AG04449 (cell line): ENCODE measurements around the gene FRMD3.

Source experiments
- CTCF ChIA-PET: fragments of 350-600 bp; formaldehyde crosslinking; extraction: SDS; loops from one replicate; lab custom pipeline; 2021; ENCODE audit warnings: antibody characterized with exemption; lab: Yijun Ruan, JAX
- POLR2A ChIA-PET: fragments of 400-600, 350-600 bp; formaldehyde crosslinking; extraction: SDS; loops from one replicate; lab custom pipeline; 2020; ENCODE audit warnings: antibody characterized with exemption, inconsistent platforms; lab: Yijun Ruan, JAX
- DNase-seq: peaks from one replicate; pipeline ENCODE4 v3.0.0-alpha.2; 2010; ENCODE audit warnings: low read depth, low spot score
- H3K4me3 ChIP-seq: 2 replicates; pipeline ENCODE4 v1.5.1; 2011; ENCODE audit warnings: low read depth, mild to moderate bottlenecking, control low read depth, low read length
- CTCF ChIP-seq: IDR thresholded peaks from one replicate; pipeline ENCODE4 v1.5.1; 2011; ENCODE audit warnings: mild to moderate bottlenecking, moderate library complexity, low read length, control low read depth, inconsistent platforms; ENCODE audit not compliant: insufficient read depth; ENCODE audit errors: missing control alignments

The FRMD3 gene

GRCh38 chr9:83538172-83538889 is at the start of gene FRMD3:
TSS of gene FRMD3 (minus strand) at chr9:83538401. CDS start at chr9:83538231, 170 bp downstream.
- peak; percentile 86 for TF ChIP-seq CTCF
- CTCF ChIA-PET = interaction anchor here (0.7 to 11.1 kb wide), 24 partner anchors 8 to 318 kb away, joined by 3 to 359 read pairs (median 4); partner anchors contain the start of gene IDNK
- DNase-seq = no peak
- POLR2A ChIA-PET = no interaction called here
- H3K4me3 ChIP-seq = peak within 1 kb of the TSS; percentile 66

GRCh38 chr9:83584995-83585394 is 46.8 kb upstream of the FRMD3 start:
- ChIA-PET CTCF (interaction anchor here (0.9 to 5.9 kb wide), 4 partner anchors 11 to 251 kb away, joined by 3 to 29 read pairs (median 4); no protein-coding TSS in a partner anchor), POLR2A (no interaction called here)
- TF ChIP-seq CTCF = no peak
- no peak overlapping the region for H3K4me3 ChIP-seq
- DNase-seq = no peak

GRCh38 chr9:83583151-83584014 is 45.2 kb upstream of the FRMD3 start:
- H3K4me3 ChIP-seq = no peak overlapping the region
- DNase-seq = peak; percentile 19
- peak; percentile 76 for TF ChIP-seq CTCF
- POLR2A ChIA-PET = no interaction called here
- CTCF ChIA-PET = interaction anchor here (1.0 to 5.9 kb wide), 5 partner anchors 8 to 248 kb away, joined by 3 to 29 read pairs (median 3); no protein-coding TSS in a partner anchor

GRCh38 chr9:83582029-83582428 is 43.8 kb upstream of the FRMD3 start:
- H3K4me3 ChIP-seq = no peak overlapping the region
- ChIA-PET POLR2A (no interaction called here), CTCF (no interaction called here)
- TF ChIP-seq CTCF = no peak
- DNase-seq = no peak

GRCh38 chr9:83574482-83574881 is 36.3 kb upstream of the FRMD3 start:
- ChIA-PET CTCF (interaction anchor here (1.3 to 1.5 kb wide), 2 partner anchors 22 to 35 kb away, joined by 3 to 4 read pairs; no protein-coding TSS in a partner anchor), POLR2A (no interaction called here)
- no peak for TF ChIP-seq CTCF

More at GRCh38 chr9:83574482-83574881, 36.3 kb upstream of the FRMD3 start:
- DNase-seq = no peak
- no peak overlapping the region for H3K4me3 ChIP-seq
